HS-27A (cell line): ENCODE results near the gene SLC16A5.
A peak's percentile ranks its signal among the peaks of the same experiment; 100 is the strongest.
"Not testable (repeated sequence)": the region's sequence is repeated elsewhere in the genome, so short reads cannot be mapped to it uniquely, and the experiment has no call there.

Experiments used
- DNase-seq: peaks from one replicate; pipeline ENCODE4 v3.0.0-alpha.2; 2012; ENCODE audit warnings: low read depth, missing footprints

SLC16A5 gene

DNA sequence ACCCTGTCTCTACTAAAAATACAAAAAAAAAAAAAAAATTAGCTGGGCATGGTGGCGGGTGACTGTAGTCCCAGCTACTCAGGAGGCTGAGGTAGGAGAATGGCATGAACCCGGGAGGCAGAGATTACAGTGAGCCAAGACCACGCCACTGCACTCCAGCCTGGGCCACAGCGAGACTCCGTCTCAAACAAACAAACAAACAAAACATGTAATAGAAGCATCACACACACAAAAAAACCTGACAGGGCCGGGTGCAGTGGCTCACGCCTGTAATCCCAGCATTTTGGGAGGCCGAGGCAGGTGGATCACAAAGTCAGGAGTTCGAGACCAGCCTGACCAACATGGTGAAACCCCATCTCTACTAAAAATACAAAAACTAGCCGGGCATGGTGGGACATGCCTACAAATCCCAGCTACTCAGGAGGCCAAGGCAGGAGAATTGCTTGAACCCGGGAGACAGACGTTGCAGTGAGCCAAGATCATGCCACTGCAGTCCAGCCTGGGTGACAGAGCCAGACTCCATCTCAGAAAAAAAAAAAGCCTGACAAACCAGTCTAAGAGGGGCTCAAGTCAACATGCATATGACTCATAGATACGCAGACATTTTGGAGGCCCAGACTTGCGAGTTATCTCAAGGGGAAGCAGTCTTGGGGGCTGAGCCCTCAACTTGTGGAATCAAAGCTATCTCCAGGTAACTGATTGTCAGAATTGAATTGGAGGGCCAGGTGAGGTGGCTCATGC is 46.0 kb downstream of the SLC16A5 start:
- not testable (repeated sequence) for DNase-seq

DNA sequence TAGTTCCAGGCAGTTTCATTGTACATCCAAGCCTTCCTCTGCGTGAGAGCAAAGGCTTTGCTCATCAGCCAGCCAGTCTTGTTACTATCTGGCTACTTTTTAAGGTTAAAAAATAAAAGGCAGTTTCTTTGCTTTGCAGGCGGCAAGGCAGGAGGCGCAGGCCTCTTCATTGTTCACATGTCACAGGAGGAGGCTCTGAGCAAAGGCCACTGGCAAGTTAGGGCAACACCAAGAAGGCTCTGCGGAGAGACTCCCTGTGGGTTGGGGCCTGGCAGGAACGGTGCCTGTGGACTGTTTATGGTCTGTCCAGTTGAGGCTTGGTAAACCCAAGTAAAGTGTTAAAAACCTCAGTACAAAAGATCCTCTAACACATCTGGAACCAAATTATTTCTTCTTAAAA is 47.7 kb downstream of the SLC16A5 start:
- DNase-seq: no peak

DNA sequence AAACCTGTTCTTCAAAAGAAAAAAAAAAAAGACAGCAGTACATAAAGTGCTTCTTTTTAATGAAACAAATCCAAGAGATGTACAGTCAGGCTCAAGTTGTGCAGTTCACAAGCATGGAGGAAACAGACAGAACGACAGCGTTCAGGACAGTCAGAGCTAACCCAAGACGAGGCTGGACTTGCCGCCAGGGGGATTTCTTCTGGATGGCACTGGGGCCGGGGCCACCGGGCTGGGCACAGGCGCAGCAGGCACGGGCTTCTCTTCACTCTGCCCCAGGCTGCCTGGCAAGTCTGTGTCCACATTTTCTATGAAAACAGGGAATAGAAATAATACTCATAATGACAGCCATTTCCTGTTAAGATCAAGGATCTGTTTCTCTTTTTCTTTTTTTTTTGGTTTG is 48.2 kb downstream of the SLC16A5 start:
- DNase-seq: no peak

DNA sequence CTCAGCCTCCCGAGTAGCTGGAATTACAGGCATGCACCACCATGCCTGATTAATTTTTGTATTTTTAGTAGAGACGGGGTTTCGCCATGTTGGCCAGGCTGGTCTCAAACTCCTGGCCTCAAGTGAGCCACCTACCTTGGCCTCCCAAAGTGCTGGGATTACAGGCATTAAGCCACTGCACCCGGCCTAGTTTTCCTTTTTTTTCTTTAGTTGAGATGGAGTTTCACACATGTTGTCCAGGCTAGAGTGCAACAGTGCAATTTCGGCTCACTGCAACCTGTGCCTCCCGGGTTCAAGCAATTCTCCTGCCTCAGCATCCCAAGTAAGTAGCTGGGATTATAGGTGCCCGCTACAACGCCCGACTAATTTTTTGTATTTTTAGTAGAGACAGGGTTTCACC is 50.0 kb downstream of the SLC16A5 start:
- DNase-seq: not testable (repeated sequence)

DNA sequence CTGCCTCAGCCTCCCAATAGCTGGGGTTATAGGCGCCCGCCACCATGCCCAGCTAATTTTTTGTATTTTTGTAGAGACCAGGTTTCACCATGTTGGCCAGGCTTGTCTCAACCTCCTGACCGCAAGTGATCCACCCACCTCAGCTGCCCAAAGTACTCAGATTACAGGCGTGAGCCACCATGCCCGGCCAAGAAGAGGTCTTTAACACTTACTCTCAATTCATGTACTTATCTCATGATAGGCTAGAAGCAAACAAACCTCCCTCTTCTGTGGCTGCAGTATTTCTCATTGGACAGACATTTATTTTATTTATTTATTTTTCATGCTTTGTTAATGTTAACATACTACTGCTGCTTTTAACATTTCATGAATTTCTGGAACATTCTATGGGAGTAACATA is 50.8 kb downstream of the SLC16A5 start:
- DNase-seq: no peak

DNA sequence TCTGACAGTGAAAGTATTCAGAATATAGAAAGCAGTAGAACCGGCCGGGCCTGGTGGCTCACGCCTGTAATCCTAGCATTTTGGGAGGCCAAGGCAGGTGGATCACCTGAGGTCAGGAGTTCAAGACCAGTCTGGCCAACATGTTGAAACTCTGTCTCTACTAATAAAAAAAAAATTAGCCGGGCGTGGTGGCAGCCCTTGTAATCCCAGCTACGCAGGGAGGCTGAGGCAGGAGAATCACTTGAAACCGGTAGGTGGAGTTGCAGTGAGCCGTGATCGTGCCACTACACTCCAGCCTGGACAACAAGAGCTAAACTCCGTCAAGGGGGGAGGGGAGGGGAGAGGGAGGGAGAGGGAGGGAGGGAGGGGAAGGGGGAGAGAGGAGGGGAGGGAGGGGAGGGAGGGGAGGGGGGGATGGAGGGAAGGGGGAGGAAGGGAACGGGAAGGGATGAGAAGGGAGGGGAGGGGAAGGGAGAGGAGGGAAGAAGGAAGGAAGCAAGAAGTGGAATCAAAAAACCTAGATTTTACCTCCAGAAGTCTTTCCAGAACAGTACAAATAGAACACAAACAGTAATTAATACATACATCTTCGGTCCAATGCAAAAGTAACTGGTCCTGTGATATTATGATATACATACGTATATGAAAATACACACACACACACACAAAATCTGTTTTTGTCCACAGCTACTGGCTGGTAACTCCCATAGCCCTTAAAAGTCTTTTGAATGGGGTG is 54.6 kb downstream of the SLC16A5 start:
- DNase-seq: no peak

DNA sequence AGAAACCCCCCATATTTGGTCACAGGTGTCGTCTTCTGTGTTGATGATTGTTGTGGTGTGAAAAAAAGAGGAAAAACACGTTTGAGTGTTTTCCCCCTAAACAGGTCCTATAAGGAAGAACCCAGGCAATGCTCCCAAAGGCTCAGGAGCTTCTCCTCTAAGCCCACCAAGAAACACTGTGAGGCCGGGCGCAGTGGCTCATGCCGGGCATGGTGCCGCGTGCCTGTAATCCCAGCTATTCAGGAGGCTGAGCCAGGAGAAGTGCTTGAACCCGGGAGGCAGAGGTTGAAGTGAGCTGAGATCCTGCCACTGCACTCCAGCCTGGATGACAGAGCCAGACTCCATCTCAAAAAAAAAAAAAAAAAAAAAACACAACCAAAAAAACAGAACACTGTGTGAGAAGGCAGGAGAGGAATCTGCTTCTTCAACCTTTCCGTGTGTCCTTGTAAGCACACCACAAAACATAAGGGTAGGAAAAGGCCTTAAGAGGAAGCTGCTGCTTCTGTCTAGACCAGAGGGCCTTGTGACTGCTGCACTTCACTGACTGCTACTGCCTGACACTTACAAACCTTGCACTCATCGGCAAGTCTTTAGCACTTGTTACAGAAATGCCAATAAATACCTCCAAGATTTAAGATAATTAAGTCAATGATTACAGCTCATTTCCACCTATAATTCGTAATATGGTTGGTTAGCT is 57.2 kb downstream of the SLC16A5 start:
- no peak for DNase-seq

DNA sequence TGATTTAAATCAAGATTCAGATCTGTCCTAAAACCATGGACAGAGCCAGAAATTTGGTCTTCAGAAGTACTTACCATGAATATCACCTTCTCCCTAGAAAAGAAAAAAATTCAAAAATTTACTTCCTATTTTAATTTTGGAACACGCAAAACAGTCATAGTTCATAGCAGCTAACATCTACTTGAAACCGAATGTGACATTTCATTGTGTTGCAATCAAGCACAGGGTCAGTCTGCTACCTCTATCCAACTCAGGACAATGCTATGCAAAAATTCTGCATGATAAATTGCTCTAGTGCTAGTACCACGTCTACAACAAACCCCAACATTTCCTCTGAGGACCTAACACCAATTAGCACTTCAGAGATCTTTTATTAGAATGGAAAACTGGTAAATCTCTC is 58.8 kb downstream of the SLC16A5 start:
- no peak for DNase-seq

DNA sequence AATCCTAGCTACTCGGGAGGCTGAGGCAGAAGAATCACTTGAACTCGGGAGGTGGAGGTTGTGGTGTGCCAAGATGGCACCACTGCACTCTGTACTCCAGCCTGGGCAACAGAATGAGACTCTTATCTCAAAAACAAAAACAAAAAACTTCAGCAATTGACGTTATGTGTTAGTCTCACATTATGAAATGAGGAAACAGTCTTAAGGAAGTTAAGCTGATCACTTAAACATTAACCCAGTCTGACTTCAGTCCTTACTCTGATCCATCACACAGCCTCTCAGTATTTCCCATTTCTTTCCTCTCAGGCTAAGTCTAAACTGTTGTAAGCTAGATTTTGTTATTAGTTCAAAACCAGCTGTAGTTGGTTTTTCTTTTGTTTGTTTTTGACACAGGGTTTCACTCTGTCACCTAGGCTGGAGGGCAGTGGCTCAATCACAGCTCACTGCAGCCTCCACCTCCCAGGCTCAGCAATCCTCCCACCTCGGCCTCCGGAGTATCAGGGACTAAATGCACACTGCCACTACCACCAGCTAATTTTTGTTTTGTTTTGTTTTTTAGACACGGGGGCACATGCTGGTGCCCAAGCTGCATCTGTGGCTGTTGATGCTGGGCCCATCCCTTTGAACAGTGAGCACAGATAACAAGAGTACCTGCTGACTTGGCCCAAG is 60.3 kb downstream of the SLC16A5 start:
- DNase-seq: no peak

DNA sequence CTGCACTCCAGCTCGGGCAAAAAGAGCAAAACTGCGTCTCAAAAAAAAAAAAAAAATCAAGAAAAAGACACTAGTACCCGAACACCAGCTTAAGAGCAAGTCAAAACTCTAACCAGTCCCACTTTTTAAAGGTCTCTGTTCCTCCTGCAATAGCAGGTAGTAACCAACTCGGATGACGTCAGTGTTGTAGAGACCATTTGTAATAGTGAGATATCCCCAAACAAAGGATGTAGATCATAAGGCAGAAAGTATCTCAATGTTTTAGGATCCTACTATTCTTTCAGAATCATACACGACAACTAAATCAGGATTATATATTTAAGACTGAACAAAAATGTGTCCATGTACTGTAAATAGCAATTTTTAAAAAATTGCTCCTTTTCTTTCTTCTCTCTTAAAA is 64.2 kb downstream of the SLC16A5 start:
- DNase-seq: no peak

DNA sequence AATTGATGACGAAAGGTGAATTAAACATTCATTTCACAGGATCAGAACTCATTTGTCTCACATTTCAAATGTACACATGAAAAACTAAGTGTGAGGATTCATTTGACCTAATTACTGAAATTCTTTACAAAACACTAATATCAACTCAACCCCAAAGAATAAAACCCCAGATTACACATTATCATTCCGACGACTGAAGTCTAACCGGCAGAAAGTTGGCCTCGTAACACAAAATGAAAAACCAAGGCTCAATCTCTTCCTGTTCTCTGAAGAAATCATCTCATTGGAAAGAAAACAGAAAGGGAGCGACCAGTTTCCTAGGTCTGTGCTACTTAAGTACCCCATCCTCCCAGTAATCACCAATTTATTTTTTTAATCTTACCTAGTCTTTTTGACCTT is 64.8 kb downstream of the SLC16A5 start:
- no peak for DNase-seq

DNA sequence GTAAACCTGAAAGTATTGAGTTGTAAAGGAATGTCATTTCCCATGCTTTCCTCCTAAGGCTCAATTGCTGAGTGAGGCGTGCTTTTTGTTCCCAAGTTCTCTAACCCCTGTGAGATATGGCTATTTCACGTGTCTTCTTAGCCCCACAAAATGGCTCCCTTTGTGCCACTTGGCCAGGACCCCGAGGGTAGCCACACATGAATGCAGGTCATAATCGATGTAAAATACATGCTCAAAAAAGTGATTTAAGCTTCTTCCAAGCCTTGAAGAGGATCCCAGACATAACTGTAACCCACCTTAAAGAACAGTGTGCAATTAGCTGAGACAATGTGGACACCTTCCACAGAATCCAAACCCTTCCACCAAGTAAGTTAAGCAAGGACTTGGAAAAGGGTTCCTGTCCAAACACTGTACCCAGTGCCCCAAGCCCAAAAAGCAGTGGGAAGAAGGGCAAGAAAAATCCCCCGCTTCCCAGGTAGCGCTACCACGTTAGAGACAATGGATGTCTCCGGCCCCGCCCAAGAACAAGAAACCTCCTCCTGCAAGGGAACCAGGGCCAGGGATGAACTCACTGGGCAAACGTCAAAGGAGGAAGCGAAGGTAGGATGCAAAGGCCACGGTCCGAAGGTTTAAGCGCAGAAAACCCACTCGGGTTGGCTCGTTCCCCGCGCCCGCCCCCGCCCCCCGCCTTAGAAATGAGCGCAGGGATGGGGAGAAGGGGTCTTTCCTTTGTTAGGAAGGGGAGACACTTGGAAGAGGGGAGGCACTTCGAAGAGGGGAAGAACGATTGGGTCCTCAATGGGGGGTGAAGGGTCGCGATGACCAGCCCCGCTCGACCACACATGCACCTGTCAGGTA is 65.4 kb downstream of the SLC16A5 start:
- no peak for DNase-seq

DNA sequence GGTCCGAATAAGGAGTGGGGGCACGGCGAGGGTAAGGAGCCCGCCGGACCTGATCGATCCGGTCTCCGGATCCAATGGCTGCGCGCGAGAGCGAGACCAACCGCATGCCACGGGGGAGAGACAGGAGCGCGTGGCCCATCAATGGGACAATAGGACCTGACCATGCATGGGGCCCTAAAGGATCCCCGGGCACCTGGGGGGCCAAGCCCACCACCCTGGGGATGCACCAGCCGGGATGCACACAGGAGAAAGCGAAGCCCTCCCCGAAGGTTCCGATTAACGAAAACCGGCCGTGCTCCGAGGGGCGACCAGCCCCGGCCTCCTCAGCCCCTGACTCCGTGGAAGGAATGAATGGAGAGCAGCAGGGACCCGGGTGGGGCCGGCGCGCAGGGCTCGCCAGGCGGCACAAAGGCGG is 66.0 kb downstream of the SLC16A5 start:
- DNase-seq: no peak

DNA sequence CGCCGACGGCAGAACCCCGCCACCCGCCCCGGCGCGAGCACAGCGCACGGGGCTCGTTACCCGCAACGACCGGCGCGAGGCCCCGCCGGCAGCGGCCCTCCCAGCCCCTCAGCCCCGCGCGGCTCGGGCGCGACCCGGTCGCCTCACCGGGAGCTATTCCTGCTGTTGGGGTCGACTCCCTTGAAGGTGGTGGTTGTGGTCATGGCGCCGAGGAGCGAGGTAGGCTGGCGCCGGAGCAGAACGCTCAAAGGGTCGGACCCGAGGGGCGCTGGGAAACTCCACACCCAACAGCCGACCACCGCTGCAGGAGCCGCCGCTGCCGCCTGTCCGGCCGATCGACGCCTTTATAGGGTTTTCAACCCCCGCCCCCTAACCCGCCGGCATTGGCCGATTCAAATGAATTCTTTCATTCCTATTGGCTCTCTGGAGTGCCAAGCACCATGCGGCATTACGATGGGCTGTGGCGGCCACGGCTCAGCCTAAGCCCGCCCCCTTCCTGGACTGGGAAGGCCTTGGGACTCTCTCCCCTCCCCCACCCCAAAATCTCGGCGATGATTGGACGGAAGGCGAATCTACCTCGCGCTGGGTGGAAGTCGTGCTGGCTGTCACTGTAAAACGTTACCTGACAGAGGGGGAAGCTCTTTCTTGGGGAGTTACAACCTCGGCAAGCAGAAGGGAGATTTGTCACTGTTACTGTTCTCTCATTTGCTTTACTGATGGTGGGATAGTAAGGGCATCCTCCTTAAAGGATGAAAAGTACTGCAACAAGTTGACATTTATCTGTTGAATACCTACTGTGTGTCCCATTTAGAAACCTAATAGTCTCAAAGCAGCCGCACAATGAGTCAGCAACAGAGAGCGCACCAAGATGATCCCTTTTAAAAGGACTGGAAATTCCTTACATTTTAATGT is 66.7 kb downstream of the SLC16A5 start, which contains the start of gene JPT1:
Gene JPT1, minus strand, starts transcription at position 318 of the 912 bp plus-strand sequence. Its CDS starts 115 bp downstream, at position 203.
- DNase-seq: peak; percentile 81

DNA sequence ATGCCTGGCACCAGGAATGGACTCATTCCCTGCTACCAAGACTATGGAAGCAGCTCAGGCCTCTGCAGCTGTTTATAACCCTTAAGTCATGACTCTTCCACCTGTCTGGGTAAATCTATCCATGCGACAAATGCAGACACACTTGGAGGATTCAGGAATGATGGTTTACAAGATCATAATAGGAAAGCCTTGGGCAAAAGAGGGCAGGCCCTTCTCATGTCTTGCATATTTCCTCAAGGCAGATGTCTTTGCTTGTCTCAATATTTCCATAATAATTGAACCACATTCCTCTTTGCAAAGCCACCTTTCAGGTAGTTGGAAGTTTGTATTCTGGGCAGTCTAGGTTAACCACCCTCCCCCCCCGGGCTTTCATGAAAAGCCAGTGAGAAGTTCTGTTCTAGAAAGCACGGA is 67.4 kb downstream of the SLC16A5 start:
- no peak for DNase-seq
